NCI-H69 (cell line): ENCODE measurements around the gene DAPK1.
"Not testable (repeated sequence)": the region's sequence is repeated elsewhere in the genome, so short reads cannot be mapped to it uniquely, and the experiment has no call there.

Experiments
- DNase-seq: peaks from one replicate; lab custom pipeline; 2025; lab: John Stamatoyannopoulos, UW

Gene DAPK1

DNA sequence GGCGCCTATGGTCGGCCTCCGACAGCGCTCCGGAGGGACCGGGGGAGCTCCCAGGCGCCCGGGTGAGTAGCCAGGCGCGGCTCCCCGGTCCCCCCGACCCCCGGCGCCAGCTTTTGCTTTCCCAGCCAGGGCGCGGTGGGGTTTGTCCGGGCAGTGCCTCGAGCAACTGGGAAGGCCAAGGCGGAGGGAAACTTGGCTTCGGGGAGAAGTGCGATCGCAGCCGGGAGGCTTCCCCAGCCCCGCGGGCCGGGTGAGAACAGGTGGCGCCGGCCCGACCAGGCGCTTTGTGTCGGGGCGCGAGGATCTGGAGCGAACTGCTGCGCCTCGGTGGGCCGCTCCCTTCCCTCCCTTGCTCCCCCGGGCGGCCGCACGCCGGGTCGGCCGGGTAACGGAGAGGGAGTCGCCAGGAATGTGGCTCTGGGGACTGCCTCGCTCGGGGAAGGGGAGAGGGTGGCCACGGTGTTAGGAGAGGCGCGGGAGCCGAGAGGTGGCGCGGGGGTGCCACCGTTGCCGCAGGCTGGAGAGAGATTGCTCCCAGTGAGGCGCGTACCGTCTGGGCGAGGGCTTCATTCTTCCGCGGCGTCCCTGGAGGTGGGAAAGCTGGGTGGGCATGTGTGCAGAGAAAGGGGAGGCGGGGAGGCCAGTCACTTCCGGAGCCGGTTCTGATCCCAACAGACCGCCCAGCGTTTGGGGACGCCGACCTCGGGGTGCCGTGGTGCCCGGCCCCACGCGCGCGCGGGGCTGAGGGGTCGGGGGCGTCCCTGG lies 561 bp downstream of the DAPK1 start:
- DNase-seq, result peak; percentile 43

DNA sequence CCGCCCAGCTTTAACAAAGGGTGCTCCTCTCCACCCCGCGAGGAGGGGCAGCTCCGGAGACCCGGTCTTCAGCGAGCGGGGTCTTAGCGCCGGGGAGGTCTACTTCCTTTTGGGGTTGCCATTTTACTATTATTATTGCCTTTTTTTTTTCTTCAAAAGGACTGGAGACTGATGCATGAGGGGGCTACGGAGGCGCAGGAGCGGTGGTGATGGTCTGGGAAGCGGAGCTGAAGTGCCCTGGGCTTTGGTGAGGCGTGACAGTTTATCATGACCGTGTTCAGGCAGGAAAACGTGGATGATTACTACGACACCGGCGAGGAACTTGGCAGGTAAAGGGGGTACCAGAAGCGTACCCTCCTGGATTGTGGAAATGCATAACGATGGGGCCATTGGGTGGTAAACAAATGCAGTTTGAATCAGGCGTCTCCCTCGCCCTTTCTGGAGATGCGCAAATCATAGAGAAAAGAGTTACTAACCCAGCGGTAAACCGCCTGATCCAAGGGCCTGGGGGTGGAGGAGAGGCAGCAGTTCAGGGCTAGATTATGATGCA lies 1.2 kb downstream of the DAPK1 start:
- peak; percentile 17 for DNase-seq

DNA sequence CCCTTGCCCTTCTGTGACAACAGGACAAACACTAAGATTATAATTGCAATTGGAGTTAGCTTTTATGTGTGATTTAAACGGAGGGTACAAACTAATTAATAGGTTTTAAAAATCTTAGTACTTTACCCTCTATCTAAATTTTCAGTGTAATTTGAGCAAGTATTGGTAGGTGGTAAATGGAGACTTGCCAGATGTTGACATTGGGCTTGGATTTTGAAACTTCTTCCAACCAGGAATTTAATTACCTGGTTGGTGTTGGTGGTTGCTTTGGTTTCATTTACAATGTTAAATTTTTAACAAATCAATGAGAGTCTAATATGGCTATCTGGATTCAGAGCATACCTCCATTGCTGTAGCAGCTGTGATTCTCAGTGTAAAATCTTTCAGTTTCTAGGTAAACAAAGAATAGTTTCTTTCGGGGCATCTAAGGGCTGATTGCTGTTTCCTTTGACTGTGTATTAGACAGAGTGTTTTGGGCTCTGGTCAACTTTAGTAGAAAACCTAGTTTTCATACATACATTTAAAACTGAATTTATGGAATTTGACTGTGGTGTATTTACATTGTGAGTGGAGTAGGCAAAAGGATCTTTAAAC lies 1.9 kb downstream of the DAPK1 start:
- no peak for DNase-seq

DNA sequence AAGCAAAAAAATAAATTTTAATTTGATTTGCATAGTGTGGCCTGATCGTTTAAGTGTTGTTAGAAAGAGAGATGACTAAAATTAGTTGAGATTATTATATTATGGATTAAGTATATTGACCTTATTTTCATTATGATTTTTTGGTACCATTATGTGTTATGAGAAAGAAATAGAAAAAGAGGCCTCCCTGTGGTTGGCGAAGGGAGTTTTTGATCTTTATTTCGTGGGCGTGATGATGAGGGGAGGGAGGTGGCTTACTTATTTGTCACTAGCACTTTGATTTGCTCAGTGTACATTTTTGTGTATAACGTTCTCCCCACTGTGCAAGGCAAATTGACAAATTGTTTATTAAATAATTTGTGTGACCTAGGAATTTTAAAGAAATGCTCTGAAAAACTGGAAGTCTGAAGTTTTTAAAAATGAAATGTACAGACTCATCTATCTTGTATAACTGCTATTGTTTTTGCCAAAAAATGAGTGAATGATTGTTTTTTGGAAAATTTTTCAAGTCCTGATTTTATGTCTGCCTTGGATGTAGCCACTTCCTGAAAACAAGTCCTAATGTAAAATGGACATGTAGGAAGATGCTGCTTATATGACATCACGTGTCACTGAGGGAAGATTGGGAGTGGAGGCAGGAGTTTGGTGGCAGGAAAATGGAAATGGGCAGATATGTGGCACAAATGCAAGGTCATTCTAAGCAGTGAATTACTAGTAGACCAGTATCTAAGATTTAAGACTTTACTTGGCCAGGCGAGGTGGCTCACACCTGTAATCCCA lies 3.0 kb downstream of the DAPK1 start:
- no peak for DNase-seq

DNA sequence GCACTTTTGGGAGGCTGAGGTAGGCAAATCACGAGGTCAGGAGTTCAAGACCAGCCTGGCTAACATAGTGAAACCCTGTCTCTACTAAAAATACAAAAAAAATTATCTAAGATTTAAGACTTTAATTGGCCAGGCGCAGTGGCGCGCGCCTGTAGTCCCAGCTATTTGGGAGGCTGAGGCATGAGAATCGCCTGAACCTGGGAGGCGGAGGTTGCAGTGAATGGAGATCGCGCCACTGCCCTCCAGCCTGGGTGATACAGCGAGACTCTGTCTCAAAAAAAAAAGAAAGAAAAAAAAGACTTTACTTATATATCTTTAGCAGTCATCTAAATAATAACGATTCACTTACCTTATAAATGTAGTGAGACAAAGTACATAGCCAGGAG lies 3.6 kb downstream of the DAPK1 start:
- DNase-seq, result not testable (repeated sequence)

DNA sequence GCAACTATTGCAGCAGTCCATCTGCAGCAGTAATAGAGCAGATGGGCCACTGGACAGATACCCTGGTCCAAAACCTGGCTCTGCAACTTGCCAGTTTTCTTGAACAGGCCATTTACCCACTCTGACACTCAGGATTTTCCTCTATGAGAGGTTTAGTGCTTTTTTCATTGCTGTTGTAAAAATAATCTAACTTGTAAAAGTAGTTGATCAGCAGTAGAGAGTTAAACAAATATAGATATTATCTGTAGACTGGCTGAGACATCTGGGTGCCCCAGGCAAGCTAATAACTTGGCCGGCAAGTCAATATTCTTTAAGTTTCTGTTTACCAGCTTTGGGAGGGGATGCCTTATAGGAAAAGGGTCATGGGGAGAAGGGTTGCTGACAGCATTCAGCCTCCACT lies 4.1 kb downstream of the DAPK1 start:
- DNase-seq, result no peak

DNA sequence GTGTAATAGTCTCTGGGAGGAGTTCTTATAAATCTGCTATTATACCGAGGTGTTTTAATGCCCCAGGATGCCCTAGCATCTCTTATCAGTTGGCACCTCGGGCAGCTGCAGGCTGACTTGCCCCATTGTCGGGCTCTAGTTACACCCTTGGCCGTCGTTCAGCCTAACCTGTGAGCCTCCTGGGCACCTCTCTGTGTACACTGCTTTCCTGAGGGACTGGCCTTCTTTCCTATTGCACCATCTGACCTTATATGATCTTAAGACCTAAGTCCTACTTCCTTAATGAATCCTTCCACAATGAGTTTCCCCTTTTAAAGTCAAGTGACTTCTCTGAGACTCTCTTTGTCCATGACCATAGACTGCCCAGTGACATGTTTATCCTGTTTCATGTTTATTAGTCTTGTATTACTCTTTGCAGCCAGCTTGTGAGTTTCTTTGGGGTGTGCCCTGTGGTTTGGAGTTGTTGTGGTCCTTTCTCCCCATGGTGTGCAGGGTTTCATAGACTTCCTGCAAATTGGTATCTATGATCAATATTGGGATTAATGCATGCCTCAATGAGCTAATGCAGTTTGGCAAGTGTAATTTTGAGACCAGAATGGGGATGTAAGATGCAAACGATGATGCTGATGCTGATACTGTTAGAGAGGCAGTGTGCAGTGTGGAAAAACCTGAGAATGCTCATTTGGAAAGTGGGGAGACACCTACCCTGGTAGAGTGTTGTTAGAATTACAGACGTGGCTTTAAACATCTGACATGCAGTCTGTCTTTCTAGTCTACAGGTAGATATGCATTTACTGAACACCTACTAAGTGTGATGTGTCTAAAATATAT lies 4.9 kb downstream of the DAPK1 start:
- no peak for DNase-seq

DNA sequence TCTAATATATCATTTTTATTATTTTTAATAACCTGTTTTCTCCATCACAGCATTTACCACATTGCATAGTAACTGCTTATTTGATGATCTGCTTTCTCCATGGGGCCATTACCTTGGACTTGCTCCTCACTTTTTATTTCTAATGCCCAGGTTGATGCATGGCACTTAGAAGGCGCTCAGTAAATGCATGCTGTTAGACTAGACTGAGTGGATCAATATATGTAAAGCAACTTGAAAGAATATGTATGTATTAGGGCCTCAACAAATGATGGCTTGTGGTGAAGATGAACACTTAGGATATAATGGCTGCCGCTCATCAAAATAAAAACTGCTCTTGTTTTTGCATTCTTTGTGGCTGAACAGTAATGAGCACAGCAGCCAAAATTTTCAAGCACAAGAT lies 5.8 kb downstream of the DAPK1 start:
- DNase-seq, result no peak

DNA sequence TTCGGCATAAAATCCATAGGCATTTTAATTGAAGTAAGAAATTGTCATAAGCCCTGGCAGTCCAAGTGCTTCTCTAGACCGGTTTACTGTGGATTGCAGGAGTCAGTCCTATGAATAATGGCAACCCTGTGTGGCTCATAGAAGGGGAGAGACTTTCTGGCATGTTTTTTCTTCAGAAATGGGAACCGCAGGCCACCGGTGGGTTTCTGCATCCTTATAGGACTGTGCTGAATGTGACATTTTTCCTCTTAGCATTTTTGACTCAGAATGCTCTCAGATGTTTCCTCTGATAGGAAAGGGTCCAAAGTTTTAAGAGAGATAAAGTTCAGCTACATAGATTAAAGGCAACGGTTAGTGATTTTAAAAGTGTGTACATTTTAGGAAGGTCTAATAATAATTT lies 6.3 kb downstream of the DAPK1 start:
- no peak for DNase-seq

DNA sequence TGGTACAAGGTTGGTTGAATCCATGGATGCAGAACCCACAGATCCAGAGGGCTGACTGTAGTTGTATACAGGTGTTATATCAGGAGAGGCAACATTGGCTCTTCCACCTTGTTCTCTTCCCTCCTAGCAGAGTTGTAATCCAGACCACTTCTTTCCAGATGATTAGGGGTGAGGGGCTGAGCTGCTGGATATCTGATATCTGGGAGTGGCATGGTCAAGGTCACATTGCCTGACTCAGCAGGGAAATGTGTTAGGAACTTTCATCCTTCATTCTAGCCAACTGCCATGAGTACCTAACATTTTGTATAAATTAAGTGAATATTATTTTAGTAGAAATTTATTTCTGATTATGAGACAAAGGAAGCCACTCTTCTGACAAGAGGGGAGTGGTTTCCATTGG lies 7.3 kb downstream of the DAPK1 start:
- no peak for DNase-seq

DNA sequence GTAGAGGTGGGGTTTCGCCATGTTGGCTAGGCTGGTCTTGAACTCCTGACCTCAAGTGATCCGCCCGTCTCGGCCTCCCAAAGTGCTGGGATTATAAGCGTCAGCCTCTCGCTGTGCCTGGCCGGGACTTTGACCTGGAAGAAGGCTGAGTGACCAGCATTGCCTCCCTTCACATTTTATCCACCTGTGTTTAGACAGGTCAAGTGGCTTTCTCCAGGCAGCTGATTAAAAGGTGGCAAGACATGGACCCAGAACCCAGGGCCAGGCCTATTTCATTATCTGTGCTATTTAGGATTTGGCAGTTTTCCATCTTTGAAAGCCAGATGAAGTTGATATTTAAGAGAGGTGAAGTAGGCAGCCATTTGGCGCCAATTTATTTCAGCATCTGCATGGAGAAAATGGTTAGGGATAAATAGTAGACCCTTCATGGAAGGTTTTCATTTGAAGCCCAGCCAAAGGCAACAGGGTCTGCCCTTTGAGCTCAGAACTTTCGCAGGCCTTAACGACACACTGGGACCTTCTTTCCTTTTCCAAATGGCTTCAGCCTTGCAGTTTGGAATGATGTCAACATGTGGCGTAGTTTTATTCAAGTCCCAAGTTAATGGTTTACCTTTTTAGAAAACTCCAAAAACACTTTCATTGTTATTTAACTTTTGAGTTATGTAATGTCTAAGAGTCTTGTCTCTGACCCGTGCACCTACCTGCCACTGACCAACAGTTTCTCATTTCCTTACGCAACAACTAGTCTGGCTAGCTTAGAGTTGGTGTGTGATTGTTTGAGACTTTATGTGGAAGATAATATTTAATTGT lies 8.4 kb downstream of the DAPK1 start:
- DNase-seq, result no peak

DNA sequence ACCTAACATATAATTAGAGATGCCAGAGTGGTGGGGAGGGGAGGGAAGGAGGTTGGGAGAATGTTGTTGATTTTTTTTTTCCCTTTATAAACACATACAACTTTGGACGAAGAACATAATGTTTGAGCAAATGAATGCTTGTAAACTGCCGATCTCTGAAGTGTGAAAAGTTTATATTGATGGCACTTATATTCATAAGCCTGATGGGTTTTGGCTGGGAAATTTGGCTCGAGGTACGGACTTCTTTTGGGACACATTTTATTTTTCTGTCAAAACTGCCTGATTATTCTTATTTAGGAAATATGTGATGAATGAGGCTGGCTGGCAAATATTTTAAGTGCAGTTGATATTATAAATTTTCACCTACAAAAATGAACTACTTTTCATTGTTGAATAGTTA lies 9.9 kb downstream of the DAPK1 start:
- DNase-seq, result no peak

DNA sequence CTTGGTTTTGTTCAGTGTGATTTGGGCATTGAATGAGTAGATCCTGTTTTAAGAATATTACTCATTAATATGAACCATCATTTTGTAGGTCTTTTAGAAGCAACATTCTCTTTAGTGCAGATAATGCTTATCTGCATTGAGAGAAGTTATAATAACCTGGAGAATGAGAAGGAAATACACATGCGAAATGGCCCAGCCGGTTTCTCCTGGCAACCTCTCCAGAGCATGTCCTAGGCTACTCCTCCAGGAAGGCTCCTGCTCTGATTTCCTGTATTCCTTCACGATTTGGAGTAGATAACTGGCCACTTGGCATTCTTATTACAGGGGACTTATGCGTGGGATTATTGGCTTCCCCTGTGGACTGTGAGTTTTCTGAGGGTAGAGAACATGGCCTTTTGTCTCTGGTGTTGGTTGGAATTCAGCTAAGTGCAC lies 12.6 kb downstream of the DAPK1 start:
- no peak for DNase-seq

DNA sequence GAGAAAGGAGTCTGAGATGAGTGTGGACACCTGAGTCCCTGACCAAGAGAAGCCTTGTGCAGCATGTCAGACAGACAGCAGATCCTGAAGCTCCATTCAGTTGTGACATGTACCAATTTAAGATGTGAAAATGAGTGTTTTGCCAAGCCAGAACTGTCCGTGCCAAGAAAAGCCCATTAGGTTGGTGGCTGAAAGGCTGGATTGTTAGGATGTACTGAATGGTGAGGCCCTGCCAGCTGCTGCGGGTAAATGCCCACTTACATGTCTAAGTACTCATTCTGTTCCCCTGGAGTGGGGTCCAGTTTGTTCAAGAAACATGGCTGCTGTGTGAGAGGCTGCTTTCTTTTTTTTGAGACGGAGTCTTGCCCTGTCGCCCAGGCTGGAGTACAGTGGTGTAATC lies 14.6 kb downstream of the DAPK1 start:
- no peak for DNase-seq

DNA sequence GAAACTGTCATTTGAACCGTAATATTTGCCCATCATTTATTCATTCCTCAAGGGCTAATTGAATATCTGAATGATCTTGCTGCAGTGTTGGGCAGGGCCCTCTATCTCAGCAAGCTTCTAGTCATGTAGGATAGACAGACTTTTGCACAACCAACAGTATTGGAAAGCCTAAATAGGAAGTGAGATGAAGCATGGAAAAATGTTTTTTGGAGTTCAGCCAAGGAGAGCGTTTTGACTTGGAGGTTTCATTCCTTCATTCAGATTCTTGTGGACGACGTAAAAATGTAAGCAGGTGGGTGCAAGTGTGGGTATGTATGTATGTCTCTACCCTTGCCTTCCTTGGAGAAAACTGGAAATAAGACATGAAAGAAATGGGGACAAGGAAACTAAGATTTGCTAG lies 15.5 kb downstream of the DAPK1 start:
- DNase-seq, result no peak

DNA sequence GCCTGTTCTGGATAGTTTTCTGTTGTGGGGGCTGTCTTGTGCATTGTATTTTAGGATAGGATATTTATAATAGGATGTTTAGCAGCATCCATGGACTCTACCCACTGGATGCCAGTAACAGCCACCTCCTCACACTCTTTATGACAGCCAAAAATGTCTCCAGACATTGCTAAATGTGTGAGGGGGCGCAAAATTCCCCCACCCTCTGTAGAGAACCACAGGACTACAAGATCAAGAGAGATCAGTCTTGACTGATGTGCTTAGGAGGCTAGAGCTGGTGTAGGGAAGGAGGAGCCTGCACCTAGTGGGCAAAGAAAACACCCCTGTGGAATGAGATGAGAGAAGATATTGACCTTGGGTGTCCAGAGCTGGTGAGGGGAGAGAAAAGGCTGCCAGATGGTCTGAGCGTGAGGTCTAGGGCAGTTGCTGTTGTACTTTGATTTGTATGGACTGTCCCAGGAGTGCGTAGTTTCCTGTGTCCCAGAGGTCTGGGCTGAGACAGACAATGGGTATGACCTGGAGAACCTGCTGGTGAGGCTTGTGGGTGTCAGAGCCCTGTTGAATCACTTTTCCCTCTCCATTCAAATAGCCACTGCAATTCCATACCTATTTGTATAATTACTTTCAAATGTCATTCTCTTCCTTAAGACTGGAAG lies 16.3 kb downstream of the DAPK1 start:
- DNase-seq, result no peak

DNA sequence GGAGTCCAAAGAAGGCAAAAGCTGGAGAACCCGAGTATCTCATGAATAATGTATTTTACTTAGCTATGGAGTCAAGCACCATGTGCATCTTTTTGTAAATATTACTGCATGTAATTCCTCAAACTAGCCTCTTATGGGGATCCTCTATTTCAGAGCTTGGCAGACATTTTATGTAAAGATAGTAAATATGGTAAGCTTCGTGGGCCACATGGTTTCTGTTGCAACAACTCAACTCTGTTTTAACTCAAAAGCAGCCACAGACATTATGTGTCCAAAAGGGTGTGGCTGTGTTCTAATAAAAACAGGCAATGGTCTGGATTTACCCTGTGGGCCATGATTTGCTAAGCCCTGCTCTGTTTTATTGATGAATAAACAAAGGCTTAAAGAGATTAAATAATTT lies 17.3 kb downstream of the DAPK1 start:
- DNase-seq, result no peak

DNA sequence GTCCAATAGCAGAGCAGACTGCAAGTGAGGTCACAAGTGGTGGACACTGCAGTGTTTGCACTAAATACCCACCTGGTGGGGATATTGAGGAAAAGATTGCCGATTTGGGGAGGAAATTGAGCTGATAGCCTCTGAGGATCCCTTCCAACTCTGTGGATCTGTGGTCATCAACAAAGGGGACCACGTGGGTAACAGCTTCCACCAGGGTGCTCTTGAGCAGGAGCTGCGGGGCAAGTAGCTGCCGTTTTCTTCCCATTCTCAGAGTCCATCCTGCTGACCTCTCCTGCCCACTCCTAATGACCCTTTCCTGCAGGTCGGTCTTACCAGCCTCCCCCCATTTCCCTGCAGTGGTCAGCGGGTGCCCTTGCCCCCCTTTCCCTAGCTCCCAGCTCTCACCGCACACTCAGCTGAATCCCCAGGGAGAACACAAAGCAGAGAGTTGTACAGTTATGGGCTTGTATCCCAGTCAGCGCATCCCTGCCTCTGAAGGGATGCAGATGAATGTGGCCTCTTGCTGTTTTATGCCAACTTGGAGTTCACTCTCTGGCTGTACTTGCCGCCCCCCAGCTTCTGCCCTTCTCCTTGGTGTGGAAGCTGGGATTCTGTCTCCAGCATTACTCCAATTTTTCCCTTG lies 18.0 kb downstream of the DAPK1 start:
- no peak for DNase-seq

DNA sequence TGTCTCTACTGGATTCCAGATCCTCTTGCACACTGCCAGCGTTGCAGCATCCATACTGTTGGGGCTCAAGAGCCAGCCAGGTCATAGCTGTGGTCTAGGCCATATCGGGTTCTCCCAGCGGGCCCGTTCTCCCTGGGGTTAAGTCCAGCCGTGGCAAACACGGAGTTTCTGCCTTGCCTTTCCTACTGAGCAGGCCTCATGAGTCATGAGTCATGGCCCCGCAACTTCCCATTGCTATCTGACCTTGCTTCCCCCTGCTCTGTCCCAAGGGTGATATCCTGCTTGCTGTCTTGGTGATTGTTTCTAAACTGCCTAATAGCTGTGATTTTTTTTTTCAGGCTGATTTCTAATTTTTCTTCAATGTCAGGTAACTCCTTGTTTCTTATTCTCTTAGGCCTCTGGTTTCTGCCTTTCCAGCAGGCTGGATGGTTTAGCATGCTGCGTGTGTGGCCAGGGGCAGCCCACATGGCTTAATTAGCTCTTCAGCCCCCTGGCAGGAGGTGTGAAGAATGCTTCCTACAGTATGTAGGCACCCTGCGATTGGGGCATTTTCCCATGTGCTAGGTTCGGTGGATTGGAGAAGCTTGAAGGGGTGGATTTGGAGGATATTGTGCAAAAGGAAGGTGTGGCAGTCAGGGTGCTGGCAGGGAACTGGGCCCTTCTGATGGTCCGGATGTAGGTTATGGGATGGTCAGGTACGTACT lies 18.7 kb downstream of the DAPK1 start:
- no peak for DNase-seq

DNA sequence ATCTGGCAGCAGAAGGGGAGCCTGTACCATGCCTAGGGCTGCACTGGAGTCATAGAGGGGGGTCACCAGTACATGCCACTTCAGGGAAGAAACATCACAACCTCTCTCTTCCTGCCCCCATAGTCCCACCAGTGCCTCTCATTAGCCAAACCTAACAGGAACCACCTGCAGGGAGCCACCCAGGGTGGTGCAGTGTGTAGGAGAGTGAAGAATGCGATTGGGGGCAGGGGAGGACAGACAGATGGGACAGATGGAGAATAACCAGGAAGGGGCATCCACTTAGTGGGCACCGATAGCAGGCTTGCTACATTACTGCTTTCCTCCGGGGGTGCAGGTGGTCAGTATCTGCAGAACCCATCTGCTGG lies 19.2 kb downstream of the DAPK1 start:
- DNase-seq, result no peak
